Nephron progenitor cell (in vitro differentiated cells): ENCODE measurements around the gene SLC5A12.

ENCODE experiments used
- DNase-seq: peaks from one replicate; pipeline ENCODE4 v3.0.0; 2021
- H3K27ac Mint-ChIP-seq: 2 replicates; pipeline ENCODE4 v1.8.0; 2021; ENCODE audit warnings: mild to moderate bottlenecking, moderate library complexity, mixed read lengths
- H3K27me3 Mint-ChIP-seq: 2 replicates; pipeline ENCODE4 v1.8.0; 2021; ENCODE audit warnings: mild to moderate bottlenecking, low read depth, mixed read lengths; ENCODE audit not compliant: poor library complexity
- H3K36me3 Mint-ChIP-seq: 2 replicates; pipeline ENCODE4 v1.8.0; 2021; ENCODE audit warnings: low read depth, mixed read lengths
- H3K4me1 Mint-ChIP-seq: 2 replicates; pipeline ENCODE4 v1.8.0; 2021; ENCODE audit warnings: mixed read lengths
- H3K4me3 Mint-ChIP-seq: 2 replicates; pipeline ENCODE4 v1.8.0; 2021; ENCODE audit warnings: mild to moderate bottlenecking, moderate library complexity, mixed read lengths
- H3K9me3 Mint-ChIP-seq: 2 replicates; pipeline ENCODE4 v1.8.0; 2021; ENCODE audit warnings: mild to moderate bottlenecking, moderate library complexity, mixed read lengths
- CTCF ChIP-seq: fragments of 200-600 bp; sonication (generic); IDR thresholded peaks from 2 replicates; pipeline ENCODE4 v1.5.0; 2021; ENCODE audit warnings: antibody characterized with exemption

Gene SLC5A12

GRCh38 chr11:26730414-26731083 lies 8.7 kb upstream of the SLC5A12 start:
- DNase-seq, result no peak
- H3K27ac Mint-ChIP-seq, result no peak overlapping the region
- TF ChIP-seq CTCF, result no peak
- no peak overlapping the region for H3K4me3 Mint-ChIP-seq
- no peaks in the 10 kb centered on the region for H3K4me1 Mint-ChIP-seq
- no peaks in the 10 kb centered on the region for H3K36me3 Mint-ChIP-seq
- peaks cover 7% of the 10 kb centered on the region for H3K27me3 Mint-ChIP-seq
- H3K9me3 Mint-ChIP-seq, result no peaks in the 10 kb centered on the region

- no peak for DNase-seq
- H3K27ac Mint-ChIP-seq, result no peak overlapping the region
- no peak overlapping the region for H3K4me3 Mint-ChIP-seq
- no peaks in the 10 kb centered on the region for H3K36me3 Mint-ChIP-seq
- no peak for TF ChIP-seq CTCF
- H3K9me3 Mint-ChIP-seq, result no peaks in the 10 kb centered on the region
- H3K27me3 Mint-ChIP-seq, result peaks cover 9% of the 10 kb centered on the region
- no peaks in the 10 kb centered on the region for H3K4me1 Mint-ChIP-seq
Measured at GRCh38 chr11:26729284-26729683, 7.4 kb upstream of the SLC5A12 start.

- Mint-ChIP-seq H3K36me3 (no peaks in the 10 kb centered on the region), H3K9me3 (no peaks in the 10 kb centered on the region), H3K4me1 (no peaks in the 10 kb centered on the region), H3K27ac (no peak overlapping the region), H3K4me3 (no peak overlapping the region), H3K27me3 (peaks cover 9% of the 10 kb centered on the region)
- DNase-seq, result no peak
- TF ChIP-seq CTCF, result no peak
Measured at GRCh38 chr11:26726960-26727359, 5.1 kb upstream of the SLC5A12 start.

- no peak overlapping the region for H3K27ac Mint-ChIP-seq
- H3K4me1 Mint-ChIP-seq, result no peaks in the 10 kb centered on the region
- no peaks in the 10 kb centered on the region for H3K9me3 Mint-ChIP-seq
- TF ChIP-seq CTCF, result no peak
- H3K36me3 Mint-ChIP-seq, result no peaks in the 10 kb centered on the region
- no peaks in the 10 kb centered on the region for H3K27me3 Mint-ChIP-seq
- H3K4me3 Mint-ChIP-seq, result no peak overlapping the region
- no peak for DNase-seq
Measured at GRCh38 chr11:26719998-26720397, 1.9 kb downstream of the SLC5A12 start.

- H3K9me3 Mint-ChIP-seq, result no peaks in the 10 kb centered on the region
- no peak for TF ChIP-seq CTCF
- no peak overlapping the region for H3K4me3 Mint-ChIP-seq
- no peaks in the 10 kb centered on the region for H3K4me1 Mint-ChIP-seq
- H3K27ac Mint-ChIP-seq, result no peak overlapping the region
- DNase-seq, result no peak
- no peaks in the 10 kb centered on the region for H3K27me3 Mint-ChIP-seq
- no peaks in the 10 kb centered on the region for H3K36me3 Mint-ChIP-seq
Measured at GRCh38 chr11:26719289-26719973, 2.4 kb downstream of the SLC5A12 start.

- Mint-ChIP-seq H3K27ac (no peak overlapping the region), H3K9me3 (no peaks in the 10 kb centered on the region), H3K4me3 (no peak overlapping the region), H3K36me3 (no peaks in the 10 kb centered on the region), H3K27me3 (no peaks in the 10 kb centered on the region), H3K4me1 (no peaks in the 10 kb centered on the region)
- no peak for TF ChIP-seq CTCF
- DNase-seq, result no peak
Measured at GRCh38 chr11:26717771-26718170, 4.1 kb downstream of the SLC5A12 start.
